ENCODE data around the gene FALEC. TPM values are rescaled to one million over a fixed set of nuclear protein-coding genes. Genes with fewer than 3 reads are reported as not detected.

Gene FALEC
- total and polyA plus RNA-seq, 2 experiments from 2014 or later: 1.7 TPM; not detected in 1

DNA sequence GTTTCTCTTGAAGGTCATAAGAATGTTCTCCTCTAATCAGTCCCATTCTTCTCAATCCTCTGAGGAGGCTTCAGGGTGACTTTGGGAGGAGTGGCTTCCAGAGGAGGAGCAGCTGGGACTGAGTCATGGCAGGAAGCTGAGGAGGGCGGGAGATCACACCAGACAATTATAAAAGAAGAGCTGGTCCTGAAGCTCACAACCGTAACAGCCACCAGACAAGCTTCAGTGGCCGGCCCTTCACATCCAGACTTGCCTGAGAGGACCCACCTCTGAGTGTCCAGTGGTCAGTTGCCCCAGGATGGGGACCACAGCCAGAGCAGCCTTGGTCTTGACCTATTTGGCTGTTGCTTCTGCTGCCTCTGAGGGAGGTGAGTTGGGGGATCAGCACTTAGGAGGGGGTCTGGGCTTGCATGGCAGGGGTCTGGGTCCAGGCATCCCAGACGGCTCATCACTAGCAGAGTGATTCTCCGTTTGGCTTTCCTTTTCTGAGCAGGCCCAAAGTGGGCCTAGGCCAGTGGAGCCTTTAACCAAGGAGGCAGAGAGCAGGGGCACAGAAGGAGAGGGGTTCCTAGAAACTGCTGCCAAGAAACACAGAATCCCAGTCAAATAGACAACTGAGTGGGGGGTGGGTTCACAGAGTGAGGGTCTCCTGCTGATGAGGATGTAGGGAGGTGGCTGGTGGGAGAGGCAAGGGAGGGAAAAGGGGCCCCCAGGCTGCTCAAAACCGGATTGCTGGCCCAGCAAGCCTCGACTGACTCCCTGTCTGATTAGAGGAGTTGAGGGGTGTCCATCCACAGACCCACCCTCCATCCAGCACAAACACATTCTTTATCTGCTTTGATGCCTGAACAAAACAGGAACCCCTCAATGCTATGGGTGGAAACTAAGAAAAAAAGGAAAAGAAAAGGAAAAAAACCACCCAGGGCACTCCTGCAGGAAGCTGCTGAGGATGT, 7.4 kb upstream of the FALEC start, which contains the start of gene ECM1:
Gene ECM1 (plus strand): TSS at position 198 of the 953 bp plus-strand sequence. CDS start 101 bp downstream, at position 299.
- Histone ChIP-seq H3K4me1 (ENCODE audit: insufficient read depth) (no peaks in the 10 kb centered on the region), H3K4me2 (no peak within 1 kb of the TSS), H3K4me3 (no peak within 1 kb of the TSS), H3K79me2 (replicated peaks; ENCODE audit: insufficient read depth) (no peaks in the 10 kb centered on the region), H3K27me3 (ENCODE audit: insufficient read depth) (no peaks in the 10 kb centered on the region), H3K9me2 (ENCODE audit: insufficient read depth) (no peaks in the 10 kb centered on the region), H3K36me3 (ENCODE audit: insufficient read depth) (0 out of 2 replicates have a peak, but pooled peaks cover 13% of the 10 kb centered on the region), H3F3A (replicated peaks; ENCODE audit: low read depth) (no peaks in the 10 kb centered on the region; the same call in 1 of the 2 replicates), H3K27ac (ENCODE audit: low read depth) (no peak within 1 kb of the TSS), H4K20me1 (replicated peaks; ENCODE audit: insufficient read depth) (no peaks in the 10 kb centered on the region), H2AFZ (no peak within 1 kb of the TSS)
- Mint-ChIP-seq H3K27ac (no peak within 1 kb of the TSS), H3K4me3 (no peak within 1 kb of the TSS), H3K9me3 (no peaks in the 10 kb centered on the region; the same call in 2 of the 3 replicates), H3K27me3 (ENCODE audit: insufficient read depth, low read depth, poor library complexity) (peaks cover 30% of the 10 kb centered on the region), H3K4me1 (peaks cover 4% of the 10 kb centered on the region), H3K36me3 (ENCODE audit: low read depth) (peaks cover 41% of the 10 kb centered on the region)
- no peak for DNase-seq (ENCODE audit: low spot score)
- no peak for ATAC-seq
- TF ChIP-seq EZH2phosphoT487 (IDR thresholded peaks at IDR 0.05; ENCODE audit: unreplicated experiment) (no peak), ZNF331 (CRISPR knock-in tag; IDR thresholded peaks at IDR 0.05; ENCODE audit: low read depth) (no peak), REST (IDR thresholded peaks at IDR 0.05; ENCODE audit: unreplicated experiment) (no peak), STAT1 (IDR thresholded peaks at IDR 0.05; ENCODE audit: unreplicated experiment) (no peak), ZNF114 (CRISPR knock-in tag; IDR thresholded peaks at IDR 0.05) (no peak), NANOG (IDR thresholded peaks at IDR 0.05; ENCODE audit: borderline replicate concordance) (no peak), EZH2 (IDR thresholded peaks at IDR 0.05; ENCODE audit: low read depth, unreplicated experiment) (no peak), POLR2AphosphoS5 (IDR thresholded peaks at IDR 0.05; ENCODE audit: low read depth) (no peak), CREB1 (CRISPR knock-in tag; IDR thresholded peaks at IDR 0.05; ENCODE audit: low read depth) (no peak), ETS1 (IDR thresholded peaks at IDR 0.05) (no peak), CTCF (conservative IDR thresholded peaks at IDR 0.05; ENCODE audit: low read depth in 2 of 2) (no peak), JUNB (IDR thresholded peaks at IDR 0.05; ENCODE audit: unreplicated experiment) (no peak)
- TF ChIP-seq, protein P1, sequence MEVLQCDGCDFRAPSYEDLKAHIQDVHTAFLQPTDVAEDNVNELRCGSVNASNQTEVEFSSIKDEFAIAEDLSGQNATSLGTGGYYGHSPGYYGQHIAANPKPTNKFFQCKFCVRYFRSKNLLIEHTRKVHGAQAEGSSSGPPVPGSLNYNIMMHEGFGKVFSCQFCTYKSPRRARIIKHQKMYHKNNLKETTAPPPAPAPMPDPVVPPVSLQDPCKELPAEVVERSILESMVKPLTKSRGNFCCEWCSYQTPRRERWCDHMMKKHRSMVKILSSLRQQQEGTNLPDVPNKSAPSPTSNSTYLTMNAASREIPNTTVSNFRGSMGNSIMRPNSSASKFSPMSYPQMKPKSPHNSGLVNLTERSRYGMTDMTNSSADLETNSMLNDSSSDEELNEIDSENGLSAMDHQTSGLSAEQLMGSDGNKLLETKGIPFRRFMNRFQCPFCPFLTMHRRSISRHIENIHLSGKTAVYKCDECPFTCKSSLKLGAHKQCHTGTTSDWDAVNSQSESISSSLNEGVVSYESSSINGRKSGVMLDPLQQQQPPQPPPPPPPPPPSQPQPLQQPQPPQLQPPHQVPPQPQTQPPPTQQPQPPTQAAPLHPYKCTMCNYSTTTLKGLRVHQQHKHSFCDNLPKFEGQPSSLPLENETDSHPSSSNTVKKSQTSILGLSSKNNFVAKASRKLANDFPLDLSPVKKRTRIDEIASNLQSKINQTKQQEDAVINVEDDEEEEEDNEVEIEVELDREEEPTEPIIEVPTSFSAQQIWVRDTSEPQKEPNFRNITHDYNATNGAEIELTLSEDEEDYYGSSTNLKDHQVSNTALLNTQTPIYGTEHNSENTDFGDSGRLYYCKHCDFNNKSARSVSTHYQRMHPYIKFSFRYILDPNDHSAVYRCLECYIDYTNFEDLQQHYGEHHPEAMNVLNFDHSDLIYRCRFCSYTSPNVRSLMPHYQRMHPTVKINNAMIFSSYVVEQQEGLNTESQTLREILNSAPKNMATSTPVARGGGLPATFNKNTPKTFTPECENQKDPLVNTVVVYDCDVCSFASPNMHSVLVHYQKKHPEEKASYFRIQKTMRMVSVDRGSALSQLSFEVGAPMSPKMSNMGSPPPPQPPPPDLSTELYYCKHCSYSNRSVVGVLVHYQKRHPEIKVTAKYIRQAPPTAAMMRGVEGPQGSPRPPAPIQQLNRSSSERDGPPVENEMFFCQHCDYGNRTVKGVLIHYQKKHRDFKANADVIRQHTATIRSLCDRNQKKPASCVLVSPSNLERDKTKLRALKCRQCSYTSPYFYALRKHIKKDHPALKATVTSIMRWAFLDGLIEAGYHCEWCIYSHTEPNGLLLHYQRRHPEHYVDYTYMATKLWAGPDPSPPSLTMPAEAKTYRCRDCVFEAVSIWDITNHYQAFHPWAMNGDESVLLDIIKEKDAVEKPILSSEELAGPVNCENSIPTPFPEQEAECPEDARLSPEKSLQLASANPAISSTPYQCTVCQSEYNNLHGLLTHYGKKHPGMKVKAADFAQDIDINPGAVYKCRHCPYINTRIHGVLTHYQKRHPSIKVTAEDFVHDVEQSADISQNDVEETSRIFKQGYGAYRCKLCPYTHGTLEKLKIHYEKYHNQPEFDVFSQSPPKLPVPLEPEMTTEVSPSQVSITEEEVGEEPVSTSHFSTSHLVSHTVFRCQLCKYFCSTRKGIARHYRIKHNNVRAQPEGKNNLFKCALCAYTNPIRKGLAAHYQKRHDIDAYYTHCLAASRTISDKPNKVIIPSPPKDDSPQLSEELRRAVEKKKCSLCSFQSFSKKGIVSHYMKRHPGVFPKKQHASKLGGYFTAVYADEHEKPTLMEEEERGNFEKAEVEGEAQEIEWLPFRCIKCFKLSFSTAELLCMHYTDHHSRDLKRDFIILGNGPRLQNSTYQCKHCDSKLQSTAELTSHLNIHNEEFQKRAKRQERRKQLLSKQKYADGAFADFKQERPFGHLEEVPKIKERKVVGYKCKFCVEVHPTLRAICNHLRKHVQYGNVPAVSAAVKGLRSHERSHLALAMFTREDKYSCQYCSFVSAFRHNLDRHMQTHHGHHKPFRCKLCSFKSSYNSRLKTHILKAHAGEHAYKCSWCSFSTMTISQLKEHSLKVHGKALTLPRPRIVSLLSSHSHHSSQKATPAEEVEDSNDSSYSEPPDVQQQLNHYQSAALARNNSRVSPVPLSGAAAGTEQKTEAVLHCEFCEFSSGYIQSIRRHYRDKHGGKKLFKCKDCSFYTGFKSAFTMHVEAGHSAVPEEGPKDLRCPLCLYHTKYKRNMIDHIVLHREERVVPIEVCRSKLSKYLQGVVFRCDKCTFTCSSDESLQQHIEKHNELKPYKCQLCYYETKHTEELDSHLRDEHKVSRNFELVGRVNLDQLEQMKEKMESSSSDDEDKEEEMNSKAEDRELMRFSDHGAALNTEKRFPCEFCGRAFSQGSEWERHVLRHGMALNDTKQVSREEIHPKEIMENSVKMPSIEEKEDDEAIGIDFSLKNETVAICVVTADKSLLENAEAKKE (CRISPR knock-in tag; IDR thresholded peaks at IDR 0.05): no peak

All from GM23338 (cell line).